SK-N-MC (cell line): Measurements from ENCODE around the gene ARVCF.

ENCODE experiments used
- EZH2 ChIP-seq: fragments of 200-600 bp; sonication (generic); IDR thresholded peaks from one replicate; pipeline ENCODE4 v1.6.1; 2017; ENCODE audit warnings: antibody characterized with exemption
- POLR2AphosphoS5 ChIP-seq: IDR thresholded peaks from 2 replicates; pipeline ENCODE4 v1.6.1; 2012; ENCODE audit warnings: mild to moderate bottlenecking, low read depth, low read length, borderline replicate concordance

DNA sequence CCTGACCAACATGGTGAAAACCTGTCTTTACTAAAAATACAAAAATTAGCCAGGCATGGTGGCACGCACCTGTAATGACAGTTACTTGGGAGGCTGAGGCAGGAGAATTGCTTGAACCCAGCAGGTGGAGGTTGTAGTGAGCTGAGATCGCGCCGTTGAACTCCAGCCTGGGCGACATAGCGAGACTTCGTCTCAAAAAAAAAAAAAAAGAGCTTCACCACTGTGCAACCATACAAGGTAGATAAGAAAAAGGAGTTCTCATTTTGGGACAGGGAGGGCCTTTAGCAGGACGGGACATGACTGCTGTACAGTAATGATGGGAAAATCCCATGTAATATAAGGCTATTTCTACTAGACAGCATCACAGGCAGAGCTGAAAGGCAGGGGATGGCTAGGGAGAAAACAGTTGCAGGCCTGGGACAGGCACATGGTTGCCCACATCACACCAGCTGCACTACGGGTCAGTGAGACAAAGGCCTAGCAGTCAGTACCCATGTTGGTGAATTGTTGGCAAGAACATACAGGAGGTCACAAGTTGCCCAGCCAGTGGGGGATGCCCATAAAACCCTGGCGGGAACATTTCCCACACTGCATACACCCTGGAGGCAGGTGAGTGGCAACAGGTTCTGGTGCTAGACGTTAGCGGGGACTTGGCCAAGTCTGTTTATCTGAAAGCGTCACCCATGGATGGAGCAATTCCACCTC lies 9.7 kb upstream of the ARVCF start:
- TF ChIP-seq POLR2AphosphoS5, result no peak
- no peak for TF ChIP-seq EZH2
